ENCODE results near the gene TLL2. TPM values are rescaled to one million over a fixed set of nuclear protein-coding genes. Genes with fewer than 3 reads are reported as not detected.
"Not testable (repeated sequence)": the region's sequence is repeated elsewhere in the genome, so short reads cannot be mapped to it uniquely, and the experiment has no call there.

The TLL2 gene
- 0.11 and 0.13 TPM in 2 replicates for total RNA-seq

DNA sequence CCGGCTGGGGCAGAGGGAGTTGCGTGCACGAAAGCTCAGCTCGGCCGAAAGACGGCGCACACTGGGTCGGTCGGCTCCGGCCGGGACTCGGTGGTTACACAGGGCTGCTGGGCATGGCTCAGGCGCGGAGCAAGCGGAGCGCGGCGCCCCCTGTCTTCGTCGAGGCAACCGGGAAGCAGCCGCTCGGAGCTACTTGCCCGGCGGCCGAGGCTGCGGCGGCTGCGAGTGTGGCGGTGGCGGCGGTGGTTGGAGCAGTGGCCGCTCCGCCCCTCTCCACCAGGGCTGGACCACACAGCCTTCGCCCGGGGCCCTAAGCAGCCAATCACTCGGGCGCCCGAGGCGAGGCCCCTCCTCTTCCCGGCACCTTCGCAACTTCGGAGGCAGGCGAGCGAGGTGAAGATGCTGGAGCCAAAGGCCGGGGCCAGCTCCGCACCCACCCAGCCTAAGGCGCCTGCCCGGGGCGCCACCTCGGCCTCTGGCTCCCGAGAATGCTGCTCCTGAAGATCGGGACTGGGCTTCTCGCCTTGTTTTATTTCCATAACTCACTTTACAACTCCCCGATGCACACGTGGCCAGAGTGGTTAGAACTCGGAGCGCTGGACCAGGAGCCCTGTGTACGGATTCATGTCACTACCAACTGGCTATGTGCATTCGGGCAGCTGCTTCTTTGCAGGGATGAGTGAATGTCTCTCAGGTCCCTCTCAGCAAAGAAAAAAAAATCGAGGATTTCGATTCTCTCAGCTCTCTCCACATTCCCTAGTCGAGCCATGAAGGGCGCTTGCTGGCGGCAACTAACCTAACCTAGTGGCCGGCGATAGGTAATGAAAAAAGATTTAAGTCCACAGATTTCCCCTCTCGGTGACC, at the start of gene TLL2:
TLL2 (minus strand) TSS at position 229 of the 864 bp plus-strand sequence. CDS start 241 bp downstream, outside the sequence.
- DNase-seq (ENCODE audit: low read depth, low spot score), result peak; percentile 56

DNA sequence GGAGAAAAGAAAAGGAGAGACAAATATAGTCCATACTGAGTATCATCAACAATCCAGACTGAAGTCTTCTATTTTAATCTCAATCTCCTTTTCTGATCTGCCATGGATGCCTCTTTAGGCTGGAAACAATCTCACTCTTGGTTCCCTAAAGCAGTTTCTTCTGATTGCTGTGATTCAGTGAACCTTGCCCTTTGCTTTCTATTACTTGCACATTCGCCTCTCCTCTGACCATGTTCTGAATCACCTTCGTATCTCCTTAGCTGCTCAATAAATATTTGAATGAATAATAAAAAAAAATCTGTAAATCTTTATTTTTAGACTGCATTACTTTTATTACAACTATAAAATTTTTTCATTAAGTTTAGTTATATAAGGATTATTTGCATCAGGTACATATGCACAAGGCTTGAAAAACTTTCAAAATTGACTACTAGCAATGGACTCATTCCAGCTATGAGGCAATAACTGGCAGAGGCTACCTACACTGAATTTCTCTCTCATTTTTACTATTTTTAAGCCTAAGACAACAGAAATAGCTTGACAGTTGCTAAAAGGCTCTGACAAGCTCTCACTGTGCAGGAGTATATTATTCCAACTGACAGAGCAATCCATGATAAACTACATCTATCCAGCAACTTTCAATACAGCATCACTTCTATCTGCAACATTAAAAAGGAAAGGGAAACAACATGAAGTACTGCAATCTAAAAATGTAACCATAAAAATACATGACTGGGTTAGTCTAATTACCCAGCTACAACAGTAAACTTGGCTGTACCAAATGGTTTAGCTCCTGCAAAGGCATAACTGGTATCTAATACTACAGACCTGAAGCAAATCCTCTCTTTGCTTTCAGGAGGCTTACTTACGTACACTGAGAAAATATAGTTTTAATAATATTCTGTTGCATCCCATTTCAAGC, 47.5 kb upstream of the TLL2 start:
- DNase-seq (ENCODE audit: low read depth, low spot score), result no peak

DNA sequence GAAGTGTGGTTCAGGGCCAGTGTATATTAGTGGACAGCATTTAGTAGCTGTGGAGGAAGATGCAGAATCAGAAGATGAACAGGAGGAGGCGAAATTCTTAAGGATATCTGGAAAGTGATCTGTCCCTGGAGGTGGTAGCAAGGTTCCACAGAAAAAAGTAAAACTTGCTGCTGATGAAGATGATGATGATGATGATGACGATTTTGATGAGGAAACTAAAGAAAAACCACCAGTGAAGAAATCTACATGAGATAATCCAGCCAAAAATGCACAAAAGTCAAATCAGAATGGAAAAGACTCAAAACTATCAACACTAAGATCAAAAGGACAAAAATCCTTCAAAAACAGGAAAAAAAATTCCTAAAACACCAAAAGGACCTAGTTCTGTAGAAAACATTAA, 46.8 kb upstream of the TLL2 start:
- DNase-seq (ENCODE audit: low read depth, low spot score), result no peak

DNA sequence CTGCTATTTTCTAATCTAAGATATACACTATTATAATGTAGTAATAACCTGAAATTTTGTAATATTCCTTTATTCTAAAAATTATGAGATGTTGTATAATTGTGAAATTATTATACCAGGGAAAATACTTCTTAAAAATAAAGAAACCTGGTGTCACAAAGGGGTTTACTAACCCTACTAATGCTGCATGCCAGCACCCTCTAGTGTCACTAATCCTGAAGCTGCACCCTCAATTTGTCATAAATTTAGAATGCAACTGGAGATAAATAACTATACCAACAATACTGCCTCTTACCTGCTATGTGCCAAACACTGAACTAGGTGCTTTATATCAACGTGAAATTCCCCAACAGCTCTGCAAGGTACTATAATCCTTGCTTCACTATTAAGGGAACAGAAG, 42.3 kb upstream of the TLL2 start:
- DNase-seq (ENCODE audit: low read depth, low spot score), result no peak

DNA sequence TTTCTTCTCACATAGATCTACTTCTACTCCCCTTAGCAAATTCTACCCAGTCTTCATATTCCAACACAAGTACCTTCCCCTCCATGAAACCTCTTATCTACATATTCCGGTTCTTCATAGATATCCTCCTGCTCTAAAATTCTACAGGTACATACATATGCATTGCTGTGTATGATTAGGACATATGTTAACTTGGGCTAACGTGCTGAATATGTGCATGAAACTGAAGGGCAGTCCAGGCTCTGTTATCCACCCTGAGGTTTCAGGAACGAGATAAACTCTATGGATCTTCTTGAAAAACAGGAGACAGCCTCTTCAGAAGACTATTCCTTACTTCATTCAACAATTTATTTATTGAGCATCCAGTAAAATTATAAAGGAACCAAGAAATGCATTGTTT, 41.6 kb upstream of the TLL2 start:
- no peak for DNase-seq (ENCODE audit: low read depth, low spot score)

DNA sequence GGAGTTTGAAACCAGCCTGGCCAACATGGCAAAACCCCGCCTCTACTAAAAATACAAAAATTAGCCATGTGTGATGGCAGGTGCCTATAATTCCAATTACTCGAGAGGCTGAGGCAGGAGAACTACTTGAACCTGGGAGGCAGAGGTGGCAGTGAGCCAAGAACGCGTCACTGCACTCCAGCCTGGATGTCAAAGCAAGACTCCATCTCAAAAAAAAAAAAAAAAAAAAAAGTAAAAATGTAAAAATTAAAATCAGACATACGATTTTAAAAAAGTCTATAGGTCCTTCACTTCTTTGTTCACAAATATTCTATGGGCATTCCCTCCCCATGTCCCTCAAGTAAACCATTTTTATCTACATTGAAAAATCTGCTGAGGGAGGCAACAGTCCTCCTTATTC, 34.9 kb upstream of the TLL2 start:
- DNase-seq (ENCODE audit: low read depth, low spot score), result no peak

DNA sequence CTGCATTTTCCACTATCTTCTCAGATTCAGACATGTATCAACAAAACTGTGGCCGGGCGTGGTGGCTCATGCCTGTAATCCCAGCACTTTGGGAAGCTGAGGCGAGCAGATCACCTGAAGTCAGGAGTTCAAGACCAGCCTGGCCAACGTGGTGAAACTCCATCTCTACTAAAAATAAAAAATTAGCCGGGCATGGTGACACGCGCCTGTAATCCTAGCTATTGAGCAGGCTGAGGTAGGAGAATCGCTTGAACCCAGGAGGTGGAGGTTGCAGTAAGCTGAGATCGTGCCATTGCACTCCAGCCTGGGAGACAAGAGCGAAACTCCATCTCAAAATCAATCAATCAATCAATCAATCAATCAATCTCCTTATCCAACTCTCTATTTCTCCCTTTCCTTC, 31.8 kb upstream of the TLL2 start:
- DNase-seq (ENCODE audit: low read depth, low spot score), result not testable (repeated sequence)

DNA sequence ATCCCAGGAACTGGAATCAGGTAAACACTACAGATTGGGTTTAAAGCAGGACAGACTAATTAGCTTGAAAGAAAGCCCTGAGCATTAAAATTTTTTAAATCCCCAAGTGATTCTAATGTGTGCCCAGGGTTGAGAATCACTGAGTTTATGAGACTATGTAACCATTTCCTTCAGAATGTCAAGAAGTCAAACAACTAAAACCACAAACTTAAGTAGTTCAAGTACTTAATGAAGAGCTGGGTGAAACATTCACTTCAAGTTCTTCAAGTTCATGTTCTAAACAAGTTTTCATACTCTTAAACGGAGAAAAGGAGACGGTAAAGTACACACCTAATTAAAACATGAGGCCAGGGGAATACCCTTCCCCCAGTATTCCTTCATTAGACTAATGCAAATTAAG, 28.2 kb upstream of the TLL2 start:
- no peak for DNase-seq (ENCODE audit: low read depth, low spot score)

DNA sequence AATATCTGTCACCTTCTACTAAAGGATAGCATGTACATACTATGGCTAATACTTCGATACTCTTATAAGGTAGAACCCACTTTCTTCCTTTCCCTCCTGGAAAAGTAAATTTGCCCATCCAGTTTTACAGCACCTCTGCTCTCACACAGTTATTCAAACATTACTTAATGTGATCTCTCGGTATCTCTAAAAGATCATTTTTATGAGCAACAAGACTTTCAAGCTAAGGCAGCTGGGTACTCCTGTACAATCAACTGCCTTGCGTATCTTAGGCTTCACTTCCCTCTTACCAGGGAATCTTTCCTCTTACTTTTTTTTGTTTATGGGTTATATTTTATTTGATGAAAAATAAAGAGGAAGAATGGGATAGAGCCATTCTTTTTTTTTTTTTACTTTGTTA, 26.5 kb upstream of the TLL2 start:
- no peak for DNase-seq (ENCODE audit: low read depth, low spot score)

DNA sequence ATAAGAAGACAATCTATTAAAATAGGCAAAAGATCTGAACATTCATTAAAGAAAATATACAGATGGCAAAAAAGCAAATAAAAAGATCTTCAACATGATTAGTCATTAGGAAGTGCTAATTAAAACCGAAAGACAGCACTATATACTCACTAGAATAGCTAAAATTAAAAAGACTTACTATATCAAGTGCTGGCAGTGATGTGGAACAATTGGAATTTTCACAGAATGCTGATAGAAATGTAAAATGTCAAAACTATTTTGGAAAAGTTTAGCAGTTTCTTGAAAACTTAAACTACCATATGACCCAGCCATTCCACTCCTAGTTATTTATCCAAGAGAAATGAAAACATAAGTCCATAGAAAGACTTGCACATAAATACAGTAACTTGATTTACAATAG, 25.0 kb upstream of the TLL2 start:
- DNase-seq (ENCODE audit: low read depth, low spot score), result no peak

DNA sequence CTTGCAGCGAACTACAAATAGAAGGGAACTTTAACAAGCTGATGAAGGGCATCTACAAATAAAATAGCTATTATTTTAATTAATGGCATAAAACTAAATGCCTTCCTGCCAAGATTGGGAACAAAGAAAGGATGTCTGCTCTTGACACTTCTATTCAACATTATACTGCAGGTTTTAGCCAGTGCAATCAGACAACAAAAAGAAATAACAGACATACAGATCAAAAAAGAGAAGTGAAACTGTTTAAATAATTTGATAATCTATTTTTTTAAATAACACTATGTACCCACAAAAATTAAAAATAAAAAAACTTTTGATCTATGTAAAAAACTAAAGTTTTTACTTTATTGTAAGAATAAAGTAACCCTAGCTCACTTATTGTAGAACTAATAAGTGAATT, 22.4 kb upstream of the TLL2 start:
- no peak for DNase-seq (ENCODE audit: low read depth, low spot score)

DNA sequence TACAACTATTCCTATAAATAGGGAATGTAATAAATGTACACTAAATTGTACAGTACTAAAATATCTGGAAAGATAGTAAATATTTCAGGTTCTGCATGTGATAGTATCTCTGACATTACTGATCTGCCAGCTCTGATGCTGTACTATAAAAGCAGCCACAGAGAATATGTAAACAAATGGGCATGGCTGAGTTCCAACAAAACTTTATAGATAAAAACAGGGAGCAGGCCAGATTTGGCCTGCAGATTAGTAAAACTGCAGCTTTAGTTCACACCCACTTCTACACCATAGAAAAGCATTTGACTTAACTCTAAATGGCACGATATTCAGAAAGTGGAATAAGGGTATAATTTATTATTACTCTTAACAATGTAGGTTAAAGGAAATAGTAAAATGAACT, 18.8 kb upstream of the TLL2 start:
- DNase-seq (ENCODE audit: low read depth, low spot score), result no peak

DNA sequence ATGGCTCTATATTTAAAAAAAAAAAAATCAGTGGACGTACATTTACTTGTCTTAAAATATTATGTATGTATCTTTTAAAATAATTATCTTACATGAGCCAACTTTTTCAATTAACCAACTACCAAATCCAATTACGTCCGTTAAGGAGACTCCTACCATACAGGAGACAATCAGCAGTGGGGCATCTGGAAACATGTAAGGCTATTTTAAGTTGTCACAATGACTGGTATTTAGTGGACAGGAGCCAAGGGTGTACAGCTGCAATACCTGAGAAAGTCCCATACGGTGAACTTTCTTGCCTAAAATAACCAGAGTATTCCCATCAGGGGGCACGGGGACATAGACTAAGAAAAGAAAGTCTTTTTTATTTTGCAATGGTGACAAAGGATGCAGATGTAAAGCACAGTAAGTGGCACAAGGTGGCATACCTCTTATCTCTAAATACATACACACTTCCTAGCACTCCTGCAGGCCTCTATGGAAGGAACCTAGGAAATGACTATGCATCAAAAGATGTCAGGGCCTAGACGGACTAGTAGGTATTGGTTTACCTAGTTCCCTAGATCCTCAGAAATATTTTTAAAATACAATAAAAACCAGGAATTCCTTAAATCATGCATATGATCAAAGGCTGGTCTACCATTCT, 16.0 kb upstream of the TLL2 start:
- no peak for DNase-seq (ENCODE audit: low read depth, low spot score)

DNA sequence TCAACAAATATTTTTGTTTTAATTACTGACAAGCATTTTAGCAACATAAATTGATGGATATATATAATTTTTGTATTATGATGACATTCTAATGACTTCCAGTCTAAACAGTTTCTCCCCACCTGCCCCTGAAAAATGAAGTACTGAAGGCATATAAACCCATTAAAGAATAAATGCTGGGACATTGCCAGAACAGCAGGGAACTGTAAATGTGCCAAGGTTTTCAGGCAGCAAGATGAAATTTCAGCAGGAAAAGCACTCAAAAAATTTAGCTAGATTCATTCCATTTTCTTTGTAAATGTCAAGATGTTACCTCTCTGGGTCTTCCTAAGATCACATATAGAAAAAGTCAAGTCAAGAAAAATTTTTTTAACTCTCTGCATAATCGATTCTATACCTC, 11.0 kb upstream of the TLL2 start:
- no peak for DNase-seq (ENCODE audit: low read depth, low spot score)

DNA sequence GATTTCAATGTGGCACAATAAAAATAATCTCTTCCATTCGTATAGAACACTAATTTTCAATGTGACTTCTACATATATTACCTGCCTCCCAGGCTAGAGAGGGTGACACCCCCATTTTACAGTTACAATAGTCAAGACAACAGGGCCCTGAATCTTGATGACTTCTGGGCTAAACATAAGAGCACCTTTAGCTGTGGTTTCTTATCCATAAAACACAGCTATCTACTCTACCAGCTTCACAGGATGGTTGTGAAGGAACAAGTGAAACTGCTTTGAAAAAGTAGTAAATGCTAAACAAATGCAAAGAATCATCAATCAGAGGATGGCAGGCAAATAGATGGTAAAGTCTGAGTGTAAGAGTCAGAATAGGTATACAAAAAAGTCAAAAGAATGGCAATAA, 3.6 kb upstream of the TLL2 start:
- DNase-seq (ENCODE audit: low read depth, low spot score), result no peak

DNA sequence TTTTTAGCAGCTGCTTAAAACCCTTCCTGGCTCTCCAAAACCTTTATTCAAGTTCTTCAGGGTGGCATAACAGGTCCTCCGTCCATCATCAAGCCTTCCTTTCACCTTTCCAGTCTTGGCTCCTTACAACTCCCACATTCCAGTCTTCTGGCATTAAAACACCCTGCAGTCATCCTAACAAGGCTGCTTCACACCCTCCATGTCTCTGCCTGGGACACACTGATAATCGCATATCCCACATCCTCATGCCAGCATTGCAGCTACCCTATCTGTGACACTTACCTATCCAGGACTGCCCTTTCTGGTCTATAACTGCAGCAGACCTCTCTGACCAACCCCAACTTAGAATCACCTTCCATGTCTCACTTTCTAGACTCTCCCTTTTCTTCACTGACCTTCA, 2.6 kb upstream of the TLL2 start:
- no peak for DNase-seq (ENCODE audit: low read depth, low spot score)

DNA sequence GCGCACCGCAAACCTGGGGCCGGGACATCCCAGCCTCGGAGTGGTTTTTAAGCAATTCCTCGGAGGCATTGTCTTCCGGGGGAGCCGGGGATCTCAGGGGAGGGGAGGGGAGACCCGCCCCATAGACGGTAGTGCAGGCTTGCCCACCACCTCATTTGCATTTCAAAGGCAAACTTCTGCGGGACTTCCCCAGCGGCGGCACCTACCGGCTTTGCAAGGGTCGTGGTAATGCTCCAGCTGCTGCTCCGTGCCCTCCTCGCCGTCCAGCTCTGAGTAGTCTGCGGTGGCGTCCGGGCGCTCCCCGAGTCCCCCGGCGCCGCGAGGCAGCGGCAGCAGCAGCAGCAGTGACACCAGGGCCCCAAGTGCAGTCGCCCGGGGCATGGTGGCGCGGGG, 425 bp downstream of the TLL2 start:
- no peak for DNase-seq (ENCODE audit: low read depth, low spot score)

DNA sequence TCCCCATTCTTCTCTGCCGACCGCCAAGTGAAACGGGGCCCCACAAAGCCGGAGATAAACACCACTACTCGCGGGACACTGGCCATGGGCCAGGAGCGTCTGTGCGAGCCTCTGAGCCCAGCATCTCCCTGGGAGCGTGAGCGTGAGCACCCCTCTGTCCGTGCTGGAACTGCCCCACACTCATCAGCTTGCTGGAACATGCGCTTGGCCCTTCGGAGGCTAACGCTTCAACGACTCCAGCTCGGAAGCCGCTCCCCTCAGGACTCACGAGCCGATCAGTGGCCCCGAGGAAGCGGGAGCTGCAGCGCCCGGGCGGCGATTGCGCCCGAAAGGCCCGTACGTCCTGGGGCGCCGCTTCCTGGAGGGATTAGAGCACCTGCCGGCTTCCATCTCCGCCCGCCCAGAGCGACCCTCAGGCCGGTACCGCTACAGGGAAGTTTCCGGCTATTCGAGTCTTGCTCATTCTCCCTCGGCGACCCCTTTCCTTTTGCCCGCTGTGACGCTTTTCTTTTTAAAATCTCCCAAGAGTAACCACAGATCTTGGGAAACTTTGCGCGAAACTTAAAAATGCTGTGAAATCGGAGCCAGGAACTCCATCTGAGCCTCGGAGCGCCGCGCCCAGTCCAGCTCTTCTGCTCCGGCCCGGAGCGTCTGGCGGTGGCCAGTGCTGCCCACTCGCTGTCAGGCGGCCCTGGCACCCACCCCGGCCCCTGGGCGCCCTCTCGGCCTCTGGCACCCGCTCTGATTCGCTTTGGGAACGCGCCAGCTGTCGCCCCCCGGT, 1.0 kb downstream of the TLL2 start:
- DNase-seq (ENCODE audit: low read depth, low spot score), result no peak

DNA sequence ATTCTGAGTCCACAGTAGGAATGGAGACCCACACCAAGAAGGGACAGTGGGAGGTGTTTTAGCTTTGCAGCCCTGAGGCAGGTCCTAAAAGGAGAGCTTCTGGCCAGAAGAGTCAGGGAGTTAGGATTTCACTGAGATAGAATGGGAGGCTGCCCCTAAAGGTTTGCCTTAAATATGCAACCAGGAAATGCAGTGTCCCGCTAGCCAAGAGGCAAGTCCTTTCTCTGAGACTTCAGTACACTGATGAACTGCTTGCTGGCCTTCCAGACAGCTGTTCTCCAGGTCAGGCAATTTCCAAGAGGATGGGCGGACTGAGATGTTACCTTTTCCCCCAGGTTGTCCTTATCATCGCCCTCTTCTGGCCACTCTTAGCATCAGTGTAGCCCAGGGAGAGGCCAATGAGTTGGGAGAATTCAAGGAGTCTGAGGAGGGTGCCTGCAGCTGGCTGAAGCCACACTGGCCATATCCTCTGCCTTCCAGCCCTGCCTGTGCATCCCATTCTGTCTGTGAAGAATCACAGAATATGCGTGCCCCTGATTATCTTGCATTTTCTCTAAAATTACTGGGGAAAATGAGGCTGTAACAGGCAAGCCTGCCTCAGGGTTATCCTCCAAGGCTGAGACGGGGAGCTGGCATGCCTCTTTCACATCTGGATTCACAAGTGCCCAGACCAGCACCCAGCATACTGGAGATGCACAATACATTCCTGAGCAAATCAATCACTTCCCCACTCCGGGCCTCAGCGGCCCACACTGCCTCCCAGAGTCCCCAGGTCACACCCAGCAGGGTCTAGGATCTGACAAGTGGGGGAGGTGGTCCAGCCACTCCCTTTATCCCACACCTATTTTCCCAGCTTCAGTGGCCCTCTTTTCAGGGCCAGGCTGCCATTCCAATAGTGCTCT, 2.4 kb downstream of the TLL2 start:
- DNase-seq (ENCODE audit: low read depth, low spot score), result no peak

DNA sequence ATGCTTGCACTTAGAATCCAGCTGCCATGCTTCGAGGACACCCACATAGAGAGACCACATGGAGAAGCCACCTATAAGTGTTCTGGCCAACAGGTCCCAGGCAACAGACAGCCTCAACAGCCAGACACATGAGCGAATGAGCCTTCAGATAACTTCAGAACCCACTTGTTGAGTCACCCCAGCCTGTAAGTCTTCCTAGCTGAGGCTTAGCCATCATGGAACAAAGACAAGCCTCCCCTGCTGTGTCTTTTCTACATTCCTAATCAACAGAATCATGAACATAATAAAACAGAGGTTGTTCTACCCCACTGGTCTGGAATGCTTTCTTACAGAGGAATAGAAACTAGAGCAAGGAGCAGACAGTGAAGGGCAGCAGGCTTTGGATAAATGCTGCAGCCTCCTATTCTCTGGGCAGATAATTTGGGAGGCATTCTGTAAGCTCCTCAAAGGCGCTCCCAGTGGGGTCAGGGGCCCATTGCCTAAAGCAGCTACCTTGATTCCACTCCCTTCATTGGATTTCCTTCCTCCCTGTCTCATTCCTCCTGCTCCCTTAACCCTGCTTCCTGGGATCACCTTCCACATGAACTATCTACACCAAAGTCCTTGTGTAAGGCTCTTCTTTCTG, 4.6 kb downstream of the TLL2 start:
- no peak for DNase-seq (ENCODE audit: low read depth, low spot score)
